Neural cell (in vitro differentiated cells): ENCODE results near the gene PCBD1.

ENCODE experiments used
- EP300 ChIP-seq: fragments of 450-650 bp; conservative IDR thresholded peaks from 2 replicates; pipeline ENCODE4 v1.6.1; 2014; ENCODE audit warnings: antibody characterized with exemption, mild to moderate bottlenecking, moderate library complexity; ENCODE audit not compliant: poor library complexity, severe bottlenecking
- EZH2 ChIP-seq: fragments of 200-600, 300-800 bp; shearing (Covaris generic), sonication (generic); IDR thresholded peaks from 2 replicates; pipeline ENCODE4 v1.6.1; 2014; ENCODE audit warnings: antibody characterized with exemption, low read length, borderline replicate concordance, mild to moderate bottlenecking; ENCODE audit not compliant: insufficient read depth, poor library complexity, severe bottlenecking
- POLR2AphosphoS5 ChIP-seq: IDR thresholded peaks from 2 replicates; pipeline ENCODE4 v1.6.1; 2012
- RAD21 ChIP-seq: fragments of 450-650 bp; conservative IDR thresholded peaks from 2 replicates; pipeline ENCODE4 v1.6.1; 2014; ENCODE audit warnings: antibody characterized with exemption, mild to moderate bottlenecking, moderate library complexity
- SMC3 ChIP-seq: fragments of 450-650 bp; conservative IDR thresholded peaks from 2 replicates; pipeline ENCODE4 v1.6.1; 2014; ENCODE audit warnings: antibody characterized with exemption, mild to moderate bottlenecking, moderate library complexity; ENCODE audit not compliant: poor library complexity
- TAF1 ChIP-seq: IDR thresholded peaks from 2 replicates; pipeline ENCODE4 v1.6.1; 2012; ENCODE audit warnings: low read depth
- TF ChIP-seq, protein P1 (sequence below): fragments of 450-650 bp; IDR thresholded peaks from 2 replicates; pipeline ENCODE4 v1.5.1; 2014; ENCODE audit warnings: antibody characterized with exemption, mild to moderate bottlenecking, moderate library complexity; ENCODE audit not compliant: poor library complexity, severe bottlenecking
- TF ChIP-seq, protein P2 (sequence below): IDR thresholded peaks from 2 replicates; pipeline ENCODE4 v1.6.1; 2012; ENCODE audit warnings: borderline replicate concordance

DNA sequence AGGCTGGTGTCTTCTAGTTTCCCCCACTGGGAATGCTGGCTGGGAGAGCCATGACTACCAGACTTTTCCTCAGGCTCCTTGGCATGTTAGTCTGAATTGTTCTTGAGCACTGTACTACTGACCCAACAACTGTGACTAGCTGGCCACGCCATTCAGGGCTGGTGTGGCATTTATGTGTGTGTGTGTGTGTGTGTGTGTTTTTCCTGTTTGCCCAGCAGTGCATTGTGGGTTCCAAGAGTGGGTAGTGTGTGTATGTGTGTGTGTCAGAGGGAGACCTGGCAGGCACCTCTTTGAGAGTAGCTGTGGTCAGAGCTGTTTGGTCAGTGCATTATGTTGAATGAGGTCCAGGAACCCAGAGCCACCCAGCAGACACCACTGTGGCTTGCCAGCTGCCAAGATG lies 9.2 kb downstream of the PCBD1 start:
- TF ChIP-seq, protein P1, sequence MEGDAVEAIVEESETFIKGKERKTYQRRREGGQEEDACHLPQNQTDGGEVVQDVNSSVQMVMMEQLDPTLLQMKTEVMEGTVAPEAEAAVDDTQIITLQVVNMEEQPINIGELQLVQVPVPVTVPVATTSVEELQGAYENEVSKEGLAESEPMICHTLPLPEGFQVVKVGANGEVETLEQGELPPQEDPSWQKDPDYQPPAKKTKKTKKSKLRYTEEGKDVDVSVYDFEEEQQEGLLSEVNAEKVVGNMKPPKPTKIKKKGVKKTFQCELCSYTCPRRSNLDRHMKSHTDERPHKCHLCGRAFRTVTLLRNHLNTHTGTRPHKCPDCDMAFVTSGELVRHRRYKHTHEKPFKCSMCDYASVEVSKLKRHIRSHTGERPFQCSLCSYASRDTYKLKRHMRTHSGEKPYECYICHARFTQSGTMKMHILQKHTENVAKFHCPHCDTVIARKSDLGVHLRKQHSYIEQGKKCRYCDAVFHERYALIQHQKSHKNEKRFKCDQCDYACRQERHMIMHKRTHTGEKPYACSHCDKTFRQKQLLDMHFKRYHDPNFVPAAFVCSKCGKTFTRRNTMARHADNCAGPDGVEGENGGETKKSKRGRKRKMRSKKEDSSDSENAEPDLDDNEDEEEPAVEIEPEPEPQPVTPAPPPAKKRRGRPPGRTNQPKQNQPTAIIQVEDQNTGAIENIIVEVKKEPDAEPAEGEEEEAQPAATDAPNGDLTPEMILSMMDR, result no peak
- TF ChIP-seq EZH2 (no peak), EP300 (no peak), POLR2AphosphoS5 (no peak), TAF1 (no peak), SMC3 (no peak), RAD21 (no peak)
- TF ChIP-seq, protein P2, sequence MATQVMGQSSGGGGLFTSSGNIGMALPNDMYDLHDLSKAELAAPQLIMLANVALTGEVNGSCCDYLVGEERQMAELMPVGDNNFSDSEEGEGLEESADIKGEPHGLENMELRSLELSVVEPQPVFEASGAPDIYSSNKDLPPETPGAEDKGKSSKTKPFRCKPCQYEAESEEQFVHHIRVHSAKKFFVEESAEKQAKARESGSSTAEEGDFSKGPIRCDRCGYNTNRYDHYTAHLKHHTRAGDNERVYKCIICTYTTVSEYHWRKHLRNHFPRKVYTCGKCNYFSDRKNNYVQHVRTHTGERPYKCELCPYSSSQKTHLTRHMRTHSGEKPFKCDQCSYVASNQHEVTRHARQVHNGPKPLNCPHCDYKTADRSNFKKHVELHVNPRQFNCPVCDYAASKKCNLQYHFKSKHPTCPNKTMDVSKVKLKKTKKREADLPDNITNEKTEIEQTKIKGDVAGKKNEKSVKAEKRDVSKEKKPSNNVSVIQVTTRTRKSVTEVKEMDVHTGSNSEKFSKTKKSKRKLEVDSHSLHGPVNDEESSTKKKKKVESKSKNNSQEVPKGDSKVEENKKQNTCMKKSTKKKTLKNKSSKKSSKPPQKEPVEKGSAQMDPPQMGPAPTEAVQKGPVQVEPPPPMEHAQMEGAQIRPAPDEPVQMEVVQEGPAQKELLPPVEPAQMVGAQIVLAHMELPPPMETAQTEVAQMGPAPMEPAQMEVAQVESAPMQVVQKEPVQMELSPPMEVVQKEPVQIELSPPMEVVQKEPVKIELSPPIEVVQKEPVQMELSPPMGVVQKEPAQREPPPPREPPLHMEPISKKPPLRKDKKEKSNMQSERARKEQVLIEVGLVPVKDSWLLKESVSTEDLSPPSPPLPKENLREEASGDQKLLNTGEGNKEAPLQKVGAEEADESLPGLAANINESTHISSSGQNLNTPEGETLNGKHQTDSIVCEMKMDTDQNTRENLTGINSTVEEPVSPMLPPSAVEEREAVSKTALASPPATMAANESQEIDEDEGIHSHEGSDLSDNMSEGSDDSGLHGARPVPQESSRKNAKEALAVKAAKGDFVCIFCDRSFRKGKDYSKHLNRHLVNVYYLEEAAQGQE, result no peak
